ENCODE measurements around the gene ITFG2.

ITFG2 gene

DNA sequence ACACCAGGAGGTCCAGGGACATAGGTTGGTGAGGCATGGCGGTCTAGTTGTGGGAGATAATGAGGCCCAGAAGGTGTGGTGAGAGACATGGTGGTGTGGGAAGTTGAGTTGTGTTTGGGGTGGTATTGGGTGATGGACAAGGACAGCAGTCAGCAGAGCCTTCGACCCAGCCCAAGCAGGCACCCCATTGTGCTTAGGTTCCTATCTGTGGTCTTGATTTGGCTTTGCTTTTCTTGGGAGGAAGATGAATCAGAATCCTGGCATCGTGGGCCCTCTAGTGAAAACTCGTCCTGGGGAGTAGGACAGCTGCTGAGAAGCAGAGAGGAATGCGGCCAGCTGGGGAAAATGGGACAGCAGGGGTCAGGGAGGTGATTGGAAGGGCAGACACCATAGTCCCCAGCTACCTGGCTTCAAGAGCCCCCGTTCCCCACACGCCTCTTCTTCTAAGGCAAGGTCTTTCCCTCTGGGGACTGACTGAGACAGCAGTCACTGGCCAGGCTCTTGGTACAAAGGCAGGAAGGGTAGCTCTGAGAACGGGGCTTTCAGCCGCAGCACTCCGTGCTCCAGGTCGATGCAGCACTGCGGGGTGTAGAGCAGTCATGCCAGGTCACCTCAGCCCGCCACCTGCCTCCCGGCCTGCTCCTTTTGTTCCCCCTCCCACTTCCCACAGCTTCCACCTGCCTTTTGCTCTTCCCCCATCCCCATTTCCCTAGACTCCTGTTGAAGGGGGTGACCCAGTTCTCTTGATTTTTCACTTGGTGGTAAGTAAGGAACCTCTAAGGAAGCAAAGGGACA is 14.4 kb downstream of the ITFG2 start:
- DNase-seq (ENCODE audit: low read depth in 1 of 2, low spot score in 1 of 2), result no peak

DNA sequence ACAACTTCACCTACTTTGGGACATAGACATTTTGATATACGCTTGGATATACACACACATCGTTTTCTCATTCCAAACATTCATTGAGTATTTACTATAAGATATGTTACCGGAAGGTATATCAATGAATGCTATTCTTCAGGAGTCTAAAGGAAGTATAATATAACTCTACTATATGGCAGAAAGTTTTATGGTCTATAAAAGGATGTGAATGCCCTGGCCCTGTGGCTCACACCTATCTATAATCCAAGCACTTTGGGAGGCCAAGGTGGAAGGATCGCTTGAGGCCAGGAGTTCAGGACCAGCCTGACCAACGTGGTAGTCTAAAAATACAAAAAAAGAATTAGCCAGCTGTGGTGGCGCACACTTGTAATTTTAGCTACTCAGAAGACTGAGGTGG is 16.8 kb downstream of the ITFG2 start:
- DNase-seq (ENCODE audit: low read depth in 1 of 2, low spot score in 1 of 2), result no peak

- DNase-seq (ENCODE audit: low read depth in 1 of 2, low spot score in 1 of 2), result no peak
Observed at GRCh38 chr12:2832550-2833127, 20.2 kb downstream of the ITFG2 start.

DNA sequence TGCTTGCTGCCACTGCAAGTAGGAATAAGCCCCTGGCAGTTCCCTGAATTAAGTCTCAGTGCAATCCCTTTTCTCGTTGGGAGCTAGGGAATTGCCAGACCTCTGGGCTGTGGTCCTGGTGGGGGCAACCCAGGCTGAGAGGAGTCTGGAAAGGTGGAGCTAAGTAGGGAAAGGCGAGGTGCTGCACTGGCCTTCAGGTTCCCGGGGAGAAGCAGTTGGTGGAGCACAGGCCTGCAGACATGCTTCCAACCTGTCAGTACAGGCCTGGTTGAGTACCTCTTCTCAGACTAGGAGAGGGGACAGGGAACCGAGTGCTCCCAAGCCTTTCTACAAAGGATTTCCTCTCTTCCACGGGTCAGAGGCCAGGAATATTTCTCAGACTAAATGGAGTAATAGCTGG is 20.9 kb downstream of the ITFG2 start:
- DNase-seq (ENCODE audit: low read depth in 1 of 2, low spot score in 1 of 2), result no peak

DNA sequence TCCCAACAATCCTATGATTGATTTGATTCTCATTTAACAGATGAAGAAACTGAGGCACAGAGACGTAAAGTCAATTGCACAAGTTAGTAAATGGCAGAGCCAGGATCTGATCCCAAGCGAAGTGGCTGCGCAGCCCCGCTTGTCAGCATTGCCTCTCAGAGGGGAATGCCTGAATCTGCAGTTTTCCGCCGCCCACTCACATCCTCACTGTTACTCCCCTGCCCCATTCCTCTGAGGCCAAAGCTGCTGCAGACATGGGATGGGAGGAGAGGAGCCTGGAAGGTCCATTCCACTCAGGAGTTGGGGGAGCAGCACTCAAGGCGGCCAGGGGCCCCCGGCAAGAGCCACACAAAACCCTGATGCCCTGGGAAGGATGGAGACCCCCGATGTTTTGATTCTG is 21.3 kb downstream of the ITFG2 start:
- no peak for DNase-seq (ENCODE audit: low read depth in 1 of 2, low spot score in 1 of 2)

- DNase-seq (ENCODE audit: low read depth in 1 of 2, low spot score in 1 of 2), result no peak
Observed at GRCh38 chr12:2834581-2835491, 22.4 kb downstream of the ITFG2 start, which contains the start of gene NRIP2. Gene NRIP2, minus strand, starts transcription at chr12:2835035. Its CDS starts 52 bp downstream, at chr12:2834983.

DNA sequence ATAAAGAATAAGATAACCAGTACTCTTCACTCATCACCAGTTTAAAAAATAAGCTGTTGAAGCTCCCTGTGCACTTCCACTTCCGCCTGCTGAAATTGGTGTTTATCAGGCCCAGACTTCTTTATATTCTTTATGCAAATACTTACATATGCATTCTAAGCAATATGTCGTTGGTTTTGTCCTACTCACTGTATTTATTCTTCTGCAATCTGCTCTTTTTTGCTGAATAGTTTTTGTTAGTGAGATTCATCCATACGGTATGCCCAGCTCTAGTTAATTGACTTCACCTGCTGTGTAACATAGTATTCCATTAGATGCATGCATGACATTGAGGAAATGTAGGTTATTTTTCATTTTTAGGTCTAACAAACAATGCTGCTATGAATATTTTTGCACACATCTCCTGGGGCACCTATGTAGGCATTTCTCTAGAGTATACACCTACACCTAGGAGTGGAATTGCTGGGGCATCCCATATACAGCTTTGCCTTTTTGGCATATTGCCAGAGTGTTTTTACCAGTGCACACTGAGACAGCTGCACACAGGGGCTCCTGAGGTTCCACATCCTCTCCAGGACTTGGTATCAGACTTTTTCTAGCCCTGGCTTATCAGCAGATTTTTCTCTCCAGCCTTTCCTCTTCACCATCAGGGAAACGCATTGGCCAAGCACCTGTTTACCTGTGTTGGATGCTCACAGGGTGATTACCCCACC is 23.4 kb downstream of the ITFG2 start:
- no peak for DNase-seq (ENCODE audit: low read depth in 1 of 2, low spot score in 1 of 2)

DNA sequence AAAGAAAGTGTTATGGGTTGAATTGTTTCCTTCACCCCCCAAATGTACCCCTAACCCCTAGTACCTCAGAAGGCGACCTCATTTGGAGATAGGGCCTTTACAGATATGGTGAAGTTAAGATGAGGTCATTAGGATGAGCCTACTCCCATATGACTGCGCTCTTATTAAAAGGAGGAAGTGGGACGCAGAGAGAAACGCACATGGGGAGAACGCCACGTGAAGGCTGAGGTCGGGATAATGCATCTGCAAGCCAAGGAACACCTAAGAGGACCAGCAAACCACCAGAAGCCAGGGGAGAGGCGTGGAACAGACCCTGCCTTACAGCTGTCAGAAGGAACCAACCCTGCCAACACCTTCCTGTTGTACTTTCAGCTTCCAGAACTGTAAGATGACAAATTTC is 24.1 kb downstream of the ITFG2 start:
- no peak for DNase-seq (ENCODE audit: low read depth in 1 of 2, low spot score in 1 of 2)

GRCh38 chr12:2841056-2841650 is 28.7 kb downstream of the ITFG2 start:
- DNase-seq (ENCODE audit: low read depth in 1 of 2, low spot score in 1 of 2), result no peak

- DNase-seq (ENCODE audit: low read depth in 1 of 2, low spot score in 1 of 2), result no peak
Observed at GRCh38 chr12:2842948-2843347, 30.5 kb downstream of the ITFG2 start.

DNA sequence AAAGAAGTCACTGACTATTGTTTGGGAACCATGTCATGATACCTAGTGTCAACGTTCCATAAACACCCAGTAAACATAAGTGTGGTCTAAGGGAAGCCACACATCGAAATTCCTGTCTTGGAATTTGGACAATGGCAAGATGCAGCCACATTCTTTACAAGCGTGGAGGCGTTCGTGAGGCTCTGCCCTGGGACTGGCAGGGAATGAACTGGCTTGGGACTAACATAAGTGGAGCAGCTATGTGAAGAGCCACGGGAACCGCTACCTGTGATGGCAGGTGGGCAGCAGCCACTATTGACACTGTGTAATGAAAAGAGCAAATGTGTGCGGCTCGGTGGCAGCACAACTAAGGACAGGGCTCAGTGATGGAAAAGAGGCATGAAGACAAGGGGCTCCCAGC is 32.3 kb downstream of the ITFG2 start:
- DNase-seq (ENCODE audit: low read depth in 1 of 2, low spot score in 1 of 2), result no peak

- DNase-seq (ENCODE audit: low read depth in 1 of 2, low spot score in 1 of 2), result no peak
Observed at GRCh38 chr12:2845280-2845679, 32.8 kb downstream of the ITFG2 start.

DNA sequence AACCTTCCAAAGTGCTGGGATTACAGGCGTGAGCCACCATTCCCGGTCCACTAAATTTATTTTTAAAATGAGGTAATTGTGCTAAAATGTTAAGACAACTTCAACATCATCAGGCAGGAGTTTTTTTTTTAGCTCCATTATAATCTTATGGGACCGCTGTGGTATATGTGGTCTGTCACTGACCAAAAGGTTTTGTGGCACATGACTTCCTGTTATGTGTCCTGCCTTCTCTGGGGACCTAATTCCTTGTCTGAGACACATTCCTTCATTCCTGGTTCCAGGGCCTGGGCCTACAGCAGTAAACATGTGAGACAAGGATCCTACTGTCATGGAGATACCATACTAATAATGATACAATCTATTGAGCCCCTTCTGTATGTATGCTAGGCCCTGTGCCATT is 39.5 kb downstream of the ITFG2 start:
- no peak for DNase-seq (ENCODE audit: low read depth in 1 of 2, low spot score in 1 of 2)

DNA sequence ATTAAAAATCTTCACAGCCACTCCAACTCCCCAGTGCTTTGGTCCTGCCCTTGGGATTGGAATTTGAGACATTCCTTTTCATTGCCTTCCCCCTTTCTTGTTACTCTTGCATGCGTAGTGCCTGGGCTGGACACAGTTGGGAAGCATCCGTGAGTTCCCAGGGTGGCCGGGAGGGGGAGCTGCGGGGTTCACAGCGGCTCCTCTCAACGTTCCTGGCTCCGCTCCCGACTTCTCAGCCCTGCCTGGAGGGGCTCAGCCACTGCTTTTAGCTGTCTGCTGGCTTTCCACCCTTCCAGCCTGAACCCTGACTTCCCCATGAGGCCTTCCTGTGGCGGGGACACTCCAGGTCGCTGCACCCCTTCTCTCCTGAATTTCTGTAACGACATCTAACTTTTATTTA is 41.2 kb downstream of the ITFG2 start:
- peak; percentile 6 to 9 for DNase-seq (ENCODE audit: low read depth in 1 of 2, low spot score in 1 of 2)

DNA sequence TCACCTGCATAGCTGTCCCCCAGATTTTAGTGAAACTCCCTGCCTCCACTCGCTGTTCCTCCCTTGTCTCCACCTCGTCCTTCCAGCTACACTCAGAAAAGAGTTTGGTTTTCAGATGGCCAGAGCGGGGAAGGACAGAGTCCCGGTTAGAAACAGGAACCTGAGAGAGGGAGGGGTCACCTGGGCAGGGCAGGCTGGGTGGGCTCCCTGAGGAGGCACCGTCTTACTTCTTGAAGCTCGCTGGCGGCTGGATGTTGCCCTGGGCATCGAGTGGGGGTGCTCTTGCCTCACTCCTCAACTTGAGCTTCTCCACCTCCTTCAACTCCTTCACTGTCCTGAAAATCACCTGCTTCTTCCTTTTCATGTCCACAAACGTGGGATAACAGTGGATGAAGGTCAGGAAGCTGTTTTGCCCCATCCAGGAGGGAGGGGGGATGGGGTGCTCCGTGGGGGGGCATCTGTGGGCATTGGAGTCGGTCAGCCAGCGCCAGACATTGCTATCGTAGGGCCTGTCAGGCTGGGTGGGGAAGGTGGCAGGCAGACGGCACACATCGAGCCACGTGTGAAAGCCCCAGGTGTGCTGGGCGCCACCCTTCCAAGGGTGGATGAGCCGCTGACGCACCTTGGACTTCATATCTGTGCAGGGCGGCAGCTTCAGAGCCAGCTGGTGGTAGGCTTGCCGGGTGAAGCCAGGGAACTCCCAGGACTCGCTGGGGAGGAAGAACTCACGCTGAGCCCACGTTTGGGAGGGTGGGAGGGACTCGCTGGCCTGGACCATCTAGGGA is 42.4 kb downstream of the ITFG2 start:
- DNase-seq (ENCODE audit: low read depth in 1 of 2, low spot score in 1 of 2), result no peak

GRCh38 chr12:2855546-2855945 is 43.1 kb downstream of the ITFG2 start:
- no peak for DNase-seq (ENCODE audit: low read depth in 1 of 2, low spot score in 1 of 2)

DNA sequence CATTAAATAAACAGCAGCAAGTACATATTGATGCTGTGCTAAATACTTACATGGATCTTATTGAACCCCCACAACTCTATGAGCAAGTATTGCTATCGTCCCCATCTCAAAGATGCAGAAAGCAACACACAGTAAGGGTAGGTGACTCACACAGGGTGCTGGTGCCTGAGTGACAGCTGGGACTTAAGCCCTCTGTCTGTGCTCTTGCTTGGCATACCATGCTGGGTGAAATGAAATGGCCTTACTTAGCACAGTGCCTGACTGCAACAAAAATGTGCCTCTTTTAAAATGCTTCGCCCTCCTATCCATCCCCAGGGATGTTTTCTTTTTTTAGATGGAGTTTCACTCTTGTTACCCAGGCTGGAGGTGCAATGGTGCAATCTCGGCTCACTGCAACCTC is 43.6 kb downstream of the ITFG2 start:
- DNase-seq (ENCODE audit: low read depth in 1 of 2, low spot score in 1 of 2), result no peak

- no peak for DNase-seq (ENCODE audit: low read depth in 1 of 2, low spot score in 1 of 2)
Observed at GRCh38 chr12:2857021-2857431, 44.6 kb downstream of the ITFG2 start, which contains the start of gene TEX52. Gene TEX52, minus strand, starts transcription at chr12:2857039. Its CDS starts 13 bp downstream, at chr12:2857026.

- DNase-seq (ENCODE audit: low read depth in 1 of 2, low spot score in 1 of 2), result no peak
Observed at GRCh38 chr12:2857576-2857975, 45.1 kb downstream of the ITFG2 start.

DNA sequence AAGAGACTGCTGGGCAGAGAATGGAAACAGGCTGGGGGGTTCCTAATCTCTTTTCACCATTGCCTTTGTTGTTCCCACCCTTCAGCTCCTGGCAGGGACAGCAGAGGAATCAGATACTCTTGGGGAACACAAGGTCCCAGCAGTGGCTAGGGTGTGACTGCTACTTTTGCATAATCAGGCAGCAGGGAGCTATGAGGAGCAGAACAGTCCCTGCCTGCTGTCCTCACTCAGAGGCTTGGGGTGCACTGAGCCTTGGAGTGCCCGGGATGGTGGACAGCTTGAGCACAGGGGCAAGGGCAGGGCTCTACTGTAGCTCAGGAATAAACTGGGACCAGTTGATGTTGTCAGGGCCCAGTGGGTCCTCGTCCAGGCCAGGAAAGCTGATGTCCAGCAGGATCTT is 45.9 kb downstream of the ITFG2 start:
- no peak for DNase-seq (ENCODE audit: low read depth in 1 of 2, low spot score in 1 of 2)

Measured in activated T-helper 1 cell treated with anti-CD3 and anti-CD28 coated beads, Interleukin-2, amount 50 U/mL, for 16 hours (primary cell).